Natural killer cell (primary cell): ENCODE data around the gene KCNH4. TPM values are rescaled to one million over a fixed set of nuclear protein-coding genes. Genes with fewer than 3 reads are reported as not detected.
"Not testable (repeated sequence)": the region's sequence is repeated elsewhere in the genome, so short reads cannot be mapped to it uniquely, and the experiment has no call there.

Source experiments
- ATAC-seq, 3 donors: fragments of 150-1000 bp in 2 of 3; fragments of 200-7000 bp in 1 of 3; cut with Tn5 transposase; 1 replicate in 1 of 3; 2 replicates in 2 of 3; pipeline ENCODE4 v1.10.0; 2021; ENCODE audit warnings: mild to moderate bottlenecking in 2 of 3, moderate library complexity in 2 of 3
- DNase-seq, 2 donors: peaks; one replicate each; pipeline versions ENCODE4 v3.0.0 to v3.0.0-alpha.2; 2013 to 2021; ENCODE audit warnings: mixed read lengths in 1 of 2
- H3K27ac ChIP-seq: one replicate; pipeline ENCODE4 v1.5.1; 2013; ENCODE audit warnings: mild to moderate bottlenecking, low read length
- H3K27me3 ChIP-seq: one replicate; pipeline ENCODE4 v1.6.1; 2013; ENCODE audit warnings: low read length; ENCODE audit not compliant: control insufficient read depth, insufficient read depth
- H3K36me3 ChIP-seq: one replicate; pipeline ENCODE4 v1.6.1; 2013; ENCODE audit warnings: low read length; ENCODE audit not compliant: control insufficient read depth, insufficient read depth
- H3K4me1 ChIP-seq: one replicate; pipeline ENCODE4 v1.6.1; 2013; ENCODE audit warnings: low read length; ENCODE audit not compliant: control insufficient read depth, insufficient read depth
- H3K4me3 ChIP-seq: one replicate; pipeline ENCODE4 v1.5.1; 2013; ENCODE audit warnings: low read length
- H3K9me3 ChIP-seq: one replicate; pipeline ENCODE4 v1.6.1; 2013; ENCODE audit warnings: low read length; ENCODE audit not compliant: control insufficient read depth, insufficient read depth
- H3K27ac Mint-ChIP-seq, 2 donors: one replicate each; pipeline ENCODE4 v1.8.0; 2022; ENCODE audit warnings: mild to moderate bottlenecking in 2 of 2, mixed read lengths in 2 of 2, moderate library complexity in 1 of 2
- H3K27me3 Mint-ChIP-seq, 2 donors: one replicate each; pipeline ENCODE4 v1.8.0; 2022; ENCODE audit warnings: low read depth in 2 of 2, mixed read lengths in 2 of 2
- H3K36me3 Mint-ChIP-seq: one replicate; pipeline ENCODE4 v1.8.0; 2022; ENCODE audit warnings: mixed read lengths
- H3K4me1 Mint-ChIP-seq, 2 donors: one replicate each; pipeline ENCODE4 v1.8.0; 2022; ENCODE audit warnings: mixed read lengths in 2 of 2
- H3K4me3 Mint-ChIP-seq: one replicate; pipeline ENCODE4 v1.8.0; 2022; ENCODE audit warnings: mild to moderate bottlenecking, moderate library complexity, mixed read lengths
- H3K9me3 Mint-ChIP-seq, 2 donors: one replicate each; pipeline ENCODE4 v1.8.0; 2022; ENCODE audit warnings: mixed read lengths in 2 of 2
- WGBS: methylation state at CpG from one replicate; pipeline ENCODE4 v1.1.7; 2013; ENCODE audit warnings: missing lambda C conversion rate; ENCODE audit not compliant: insufficient coverage; 5-methylcytosine and 5-hydroxymethylcytosine counted together
- intact Hi-C: fragments of 100-400 bp; cut with micrococcal nuclease; formaldehyde crosslinking; loops from one replicate; pipeline ENCODE4 v1.14.2; 2022
- total RNA-seq, 4 donors: library from RNA; stranded (reverse); fragments of 120-200 nt in 1 of 4; gene quantifications; one replicate each; pipeline versions ENCODE4 v1.2.3 to v1.2.4, GENCODE V29; 2013 to 2022
- TF ChIP-seq, protein P1 (sequence below): fragments of 200-600 bp; IDR thresholded peaks from one replicate; pipeline ENCODE4 v1.8.0; 2022; ENCODE audit warnings: antibody characterized with exemption

Gene KCNH4
- total RNA-seq, 3 donors from 2014 or later (not counting 1 experiment from before 2014, with no cell fraction given) = 0.12 to 0.27 (median 0.20) TPM

DNA sequence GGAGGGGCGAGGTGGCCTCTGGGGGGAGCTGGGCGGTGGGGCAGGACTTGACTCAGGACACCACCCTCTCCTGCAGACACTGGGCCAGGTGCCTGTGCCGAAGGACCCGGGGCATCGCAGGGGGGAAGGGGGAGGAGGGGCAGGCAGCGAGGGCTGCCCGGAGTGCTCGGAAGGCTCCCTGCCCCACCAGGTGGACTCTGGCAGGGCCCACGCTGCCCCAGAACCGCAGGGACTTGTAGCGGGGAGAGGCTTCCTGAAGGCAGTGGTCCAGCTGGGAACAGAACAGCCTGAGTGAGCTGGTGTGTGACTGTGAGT lies 8.7 kb upstream of the KCNH4 start:
- 98% methylated on average over 11 of the region's 11 CpGs for WGBS
- ATAC-seq (no peak), DNase-seq (no peak)
- Histone ChIP-seq H3K27ac (no peak overlapping the region), H3K36me3 (peaks cover 3% of the 10 kb centered on the region), H3K27me3 (no peaks in the 10 kb centered on the region), H3K4me1 (peaks cover 32% of the 10 kb centered on the region), H3K9me3 (no peaks in the 10 kb centered on the region), H3K4me3 (no peak overlapping the region)
- Mint-ChIP-seq H3K36me3 (no peaks in the 10 kb centered on the region), H3K9me3 (no peaks in the 10 kb centered on the region), H3K4me1 (peaks cover 16 to 30% of the 10 kb centered on the region in 2 donors), H3K27me3 (no peaks in the 10 kb centered on the region), H3K27ac (no peak overlapping the region), H3K4me3 (no peak overlapping the region)
- TF ChIP-seq, protein P1, sequence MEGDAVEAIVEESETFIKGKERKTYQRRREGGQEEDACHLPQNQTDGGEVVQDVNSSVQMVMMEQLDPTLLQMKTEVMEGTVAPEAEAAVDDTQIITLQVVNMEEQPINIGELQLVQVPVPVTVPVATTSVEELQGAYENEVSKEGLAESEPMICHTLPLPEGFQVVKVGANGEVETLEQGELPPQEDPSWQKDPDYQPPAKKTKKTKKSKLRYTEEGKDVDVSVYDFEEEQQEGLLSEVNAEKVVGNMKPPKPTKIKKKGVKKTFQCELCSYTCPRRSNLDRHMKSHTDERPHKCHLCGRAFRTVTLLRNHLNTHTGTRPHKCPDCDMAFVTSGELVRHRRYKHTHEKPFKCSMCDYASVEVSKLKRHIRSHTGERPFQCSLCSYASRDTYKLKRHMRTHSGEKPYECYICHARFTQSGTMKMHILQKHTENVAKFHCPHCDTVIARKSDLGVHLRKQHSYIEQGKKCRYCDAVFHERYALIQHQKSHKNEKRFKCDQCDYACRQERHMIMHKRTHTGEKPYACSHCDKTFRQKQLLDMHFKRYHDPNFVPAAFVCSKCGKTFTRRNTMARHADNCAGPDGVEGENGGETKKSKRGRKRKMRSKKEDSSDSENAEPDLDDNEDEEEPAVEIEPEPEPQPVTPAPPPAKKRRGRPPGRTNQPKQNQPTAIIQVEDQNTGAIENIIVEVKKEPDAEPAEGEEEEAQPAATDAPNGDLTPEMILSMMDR = no peak
- intact Hi-C loops = no loop called here

DNA sequence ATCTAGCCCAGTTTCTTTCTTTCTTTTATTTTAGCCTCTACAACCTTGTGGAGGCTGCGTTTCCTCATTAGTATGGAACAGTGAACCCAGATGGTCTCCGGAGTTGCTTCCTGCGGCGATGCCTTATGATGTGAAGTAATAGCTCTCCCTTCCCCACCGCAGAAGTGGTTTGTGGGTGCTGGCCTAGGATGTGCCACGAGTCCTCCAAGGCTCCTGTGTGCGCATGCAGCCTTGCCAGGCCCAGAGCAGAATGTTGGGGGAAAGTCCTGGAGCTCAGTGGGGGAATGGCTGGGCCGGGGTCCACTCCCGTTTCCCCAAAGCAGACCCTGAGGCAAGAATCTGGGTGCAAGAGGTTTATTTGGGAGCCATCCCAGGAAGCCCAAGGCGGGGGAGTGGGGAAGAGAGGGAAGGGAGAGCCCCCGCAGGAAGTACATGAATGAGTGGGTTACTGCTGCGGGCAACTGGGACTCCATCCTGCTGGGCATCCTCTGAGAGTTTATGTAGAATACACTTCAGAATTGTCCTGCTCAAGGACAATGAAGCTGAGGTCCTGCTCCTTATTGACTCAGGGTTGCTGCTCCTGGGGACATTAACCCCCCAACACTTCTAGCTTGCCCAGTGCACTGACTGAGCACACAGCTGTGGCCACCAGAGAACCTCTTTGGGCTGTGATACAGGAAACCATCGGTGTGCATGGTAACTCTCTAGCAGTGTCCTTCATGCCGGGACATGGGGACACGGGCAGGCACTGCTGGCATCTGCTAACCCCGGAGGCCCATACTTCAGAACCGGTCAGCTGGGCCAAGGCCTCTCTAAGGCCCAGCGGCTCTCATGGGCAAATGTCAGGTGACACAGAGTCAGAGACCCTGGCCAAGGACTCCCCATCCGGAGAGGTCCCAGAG lies 8.1 kb upstream of the KCNH4 start:
- peaks cover 16 to 30% of the 10 kb centered on the region in 2 donors for H3K4me1 Mint-ChIP-seq
- Histone ChIP-seq H3K36me3 (peaks cover 3% of the 10 kb centered on the region), H3K4me3 (no peak overlapping the region), H3K9me3 (no peaks in the 10 kb centered on the region), H3K4me1 (peaks cover 31% of the 10 kb centered on the region), H3K27me3 (no peaks in the 10 kb centered on the region), H3K27ac (no peak overlapping the region)
- no peaks in the 10 kb centered on the region for H3K36me3 Mint-ChIP-seq
- TF ChIP-seq, protein P1 = no peak
- 77% methylated on average over 19 of the region's 19 CpGs for WGBS
- intact Hi-C loops = no loop called here
- H3K27ac Mint-ChIP-seq = no peak overlapping the region
- no peaks in the 10 kb centered on the region for H3K27me3 Mint-ChIP-seq
- ATAC-seq (no peak), DNase-seq (no peak)
- no peak overlapping the region for H3K4me3 Mint-ChIP-seq
- H3K9me3 Mint-ChIP-seq = no peaks in the 10 kb centered on the region

GRCh38 chr17:42187833-42188232 lies 6.9 kb upstream of the KCNH4 start:
- WGBS = 96% methylated on average over 2 of the region's 2 CpGs
- Mint-ChIP-seq H3K27me3 (peaks cover 0 to 5% of the 10 kb centered on the region in 2 donors), H3K9me3 (no peaks in the 10 kb centered on the region), H3K4me3 (no peak overlapping the region), H3K4me1 (peaks cover 20 to 31% of the 10 kb centered on the region in 2 donors), H3K27ac (no peak overlapping the region), H3K36me3 (no peaks in the 10 kb centered on the region)
- Histone ChIP-seq H3K27ac (no peak overlapping the region), H3K4me3 (no peak overlapping the region), H3K9me3 (no peaks in the 10 kb centered on the region), H3K4me1 (peaks cover 30% of the 10 kb centered on the region), H3K27me3 (no peaks in the 10 kb centered on the region), H3K36me3 (peaks cover 3% of the 10 kb centered on the region)
- intact Hi-C loops = no loop called here
- TF ChIP-seq, protein P1 = no peak
- no peak for ATAC-seq
- no peak for DNase-seq

DNA sequence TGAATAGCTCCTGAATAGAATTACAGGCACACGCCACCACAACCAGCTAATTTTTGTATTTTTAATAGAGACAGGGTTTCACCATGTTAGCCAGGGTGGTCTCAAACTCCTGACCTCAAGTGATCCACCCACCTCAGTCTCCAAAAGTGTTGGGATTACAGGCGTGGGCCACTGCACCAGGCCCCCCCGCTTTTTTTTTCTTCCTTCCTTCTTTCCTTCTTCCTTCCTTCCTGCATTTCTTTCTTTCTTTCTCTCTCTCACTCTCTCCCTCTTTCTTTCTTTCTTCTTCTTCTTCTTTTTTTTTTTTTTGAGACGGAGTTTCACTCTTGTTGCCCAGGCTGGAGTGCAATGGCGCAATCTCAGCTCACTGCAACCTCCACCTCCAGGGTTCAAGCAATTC lies 5.2 kb upstream of the KCNH4 start:
- H3K27ac ChIP-seq, H3K36me3 Mint-ChIP-seq, H3K36me3 ChIP-seq, H3K27me3 Mint-ChIP-seq, H3K9me3 Mint-ChIP-seq, H3K27ac Mint-ChIP-seq, intact Hi-C loops, ATAC-seq, DNase-seq, H3K4me3 ChIP-seq, H3K9me3 ChIP-seq, H3K27me3 ChIP-seq: not testable (repeated sequence)
- 85% methylated on average over 5 of the region's 5 CpGs for WGBS
- H3K4me1 ChIP-seq = peaks cover 34% of the 10 kb centered on the region
- Mint-ChIP-seq H3K4me1 (peaks cover 21 to 28% of the 10 kb centered on the region in 2 donors), H3K4me3 (peak overlapping the region; percentile 64)
